ENCODE data around the gene ZNF195.
"Not testable (repeated sequence)": the region's sequence is repeated elsewhere in the genome, so short reads cannot be mapped to it uniquely, and the experiment has no call there.

ZNF195 gene

GRCh38 chr11:3338569-3339339 is 40.2 kb downstream of the ZNF195 start:
- Histone ChIP-seq H3K27me3 (ENCODE audit: control insufficient read depth in 5 of 5, insufficient read depth in 4 of 5, low read length in 5 of 5) (peaks cover 0 to 18% (median 4%) of the 10 kb centered on the region in 5 donors), H3K9ac (ENCODE audit: low read length in 5 of 5) (no peak overlapping the region), H3K4me1 (ENCODE audit: control insufficient read depth in 5 of 5, insufficient read depth in 5 of 5, low read length in 5 of 5) (no peaks in the 10 kb centered on the region), H3K9me3 (ENCODE audit: control insufficient read depth in 5 of 5, low read length in 5 of 5) (no peaks in the 10 kb centered on the region), H3K27ac (ENCODE audit: low read depth, low read length) (no peak overlapping the region), H3K4me3 (ENCODE audit: low read depth in 1 of 5, low read length in 5 of 5) (no peak overlapping the region), H3K36me3 (ENCODE audit: control insufficient read depth in 5 of 5, insufficient read depth in 5 of 5, low read length in 5 of 5) (no peaks in the 10 kb centered on the region)

GRCh38 chr11:3336420-3336819 is 42.5 kb downstream of the ZNF195 start:
- H3K36me3 ChIP-seq (ENCODE audit: control insufficient read depth in 5 of 5, insufficient read depth in 5 of 5, low read length in 5 of 5); H3K4me1 ChIP-seq (ENCODE audit: control insufficient read depth in 5 of 5, insufficient read depth in 5 of 5, low read length in 5 of 5); H3K27ac ChIP-seq (ENCODE audit: low read depth, low read length); H3K9ac ChIP-seq (ENCODE audit: low read length in 5 of 5); H3K9me3 ChIP-seq (ENCODE audit: control insufficient read depth in 5 of 5, low read length in 5 of 5); H3K4me3 ChIP-seq (ENCODE audit: low read depth in 1 of 5, low read length in 5 of 5): not testable (repeated sequence)
- H3K27me3 ChIP-seq (ENCODE audit: control insufficient read depth in 5 of 5, insufficient read depth in 4 of 5, low read length in 5 of 5): peaks cover 0 to 13% (median 4%) of the 10 kb centered on the region in 5 donors

GRCh38 chr11:3333157-3333556 is 45.8 kb downstream of the ZNF195 start:
- H3K9ac ChIP-seq (ENCODE audit: low read length in 5 of 5); H3K9me3 ChIP-seq (ENCODE audit: control insufficient read depth in 5 of 5, low read length in 5 of 5); H3K4me1 ChIP-seq (ENCODE audit: control insufficient read depth in 5 of 5, insufficient read depth in 5 of 5, low read length in 5 of 5); H3K27ac ChIP-seq (ENCODE audit: low read depth, low read length); H3K27me3 ChIP-seq (ENCODE audit: control insufficient read depth in 5 of 5, insufficient read depth in 4 of 5, low read length in 5 of 5); H3K4me3 ChIP-seq (ENCODE audit: low read depth in 1 of 5, low read length in 5 of 5); H3K36me3 ChIP-seq (ENCODE audit: control insufficient read depth in 5 of 5, insufficient read depth in 5 of 5, low read length in 5 of 5): not testable (repeated sequence)

GRCh38 chr11:3331078-3331477 is 47.9 kb downstream of the ZNF195 start:
- H3K36me3 ChIP-seq (ENCODE audit: control insufficient read depth in 5 of 5, insufficient read depth in 5 of 5, low read length in 5 of 5); H3K9ac ChIP-seq (ENCODE audit: low read length in 5 of 5); H3K27me3 ChIP-seq (ENCODE audit: control insufficient read depth in 5 of 5, insufficient read depth in 4 of 5, low read length in 5 of 5): not testable (repeated sequence)

GRCh38 chr11:3330064-3330463 is 48.9 kb downstream of the ZNF195 start:
- H3K27ac ChIP-seq (ENCODE audit: low read depth, low read length); H3K4me1 ChIP-seq (ENCODE audit: control insufficient read depth in 5 of 5, insufficient read depth in 5 of 5, low read length in 5 of 5); H3K27me3 ChIP-seq (ENCODE audit: control insufficient read depth in 5 of 5, insufficient read depth in 4 of 5, low read length in 5 of 5); H3K9ac ChIP-seq (ENCODE audit: low read length in 5 of 5); H3K36me3 ChIP-seq (ENCODE audit: control insufficient read depth in 5 of 5, insufficient read depth in 5 of 5, low read length in 5 of 5); H3K4me3 ChIP-seq (ENCODE audit: low read depth in 1 of 5, low read length in 5 of 5); H3K9me3 ChIP-seq (ENCODE audit: control insufficient read depth in 5 of 5, low read length in 5 of 5): not testable (repeated sequence)

More at GRCh38 chr11:3331078-3331477, 47.9 kb downstream of the ZNF195 start:
- not testable (repeated sequence) for H3K27ac ChIP-seq (ENCODE audit: low read depth, low read length); H3K9me3 ChIP-seq (ENCODE audit: control insufficient read depth in 5 of 5, low read length in 5 of 5); H3K4me3 ChIP-seq (ENCODE audit: low read depth in 1 of 5, low read length in 5 of 5); H3K4me1 ChIP-seq (ENCODE audit: control insufficient read depth in 5 of 5, insufficient read depth in 5 of 5, low read length in 5 of 5)

- not testable (repeated sequence) for H3K4me1 ChIP-seq (ENCODE audit: control insufficient read depth in 5 of 5, insufficient read depth in 5 of 5, low read length in 5 of 5); H3K9ac ChIP-seq (ENCODE audit: low read length in 5 of 5); H3K9me3 ChIP-seq (ENCODE audit: control insufficient read depth in 5 of 5, low read length in 5 of 5); H3K27ac ChIP-seq (ENCODE audit: low read depth, low read length); H3K27me3 ChIP-seq (ENCODE audit: control insufficient read depth in 5 of 5, insufficient read depth in 4 of 5, low read length in 5 of 5); H3K36me3 ChIP-seq (ENCODE audit: control insufficient read depth in 5 of 5, insufficient read depth in 5 of 5, low read length in 5 of 5); H3K4me3 ChIP-seq (ENCODE audit: low read depth in 1 of 5, low read length in 5 of 5)
Observed at GRCh38 chr11:3328503-3328902, 50.4 kb downstream of the ZNF195 start.

DNA sequence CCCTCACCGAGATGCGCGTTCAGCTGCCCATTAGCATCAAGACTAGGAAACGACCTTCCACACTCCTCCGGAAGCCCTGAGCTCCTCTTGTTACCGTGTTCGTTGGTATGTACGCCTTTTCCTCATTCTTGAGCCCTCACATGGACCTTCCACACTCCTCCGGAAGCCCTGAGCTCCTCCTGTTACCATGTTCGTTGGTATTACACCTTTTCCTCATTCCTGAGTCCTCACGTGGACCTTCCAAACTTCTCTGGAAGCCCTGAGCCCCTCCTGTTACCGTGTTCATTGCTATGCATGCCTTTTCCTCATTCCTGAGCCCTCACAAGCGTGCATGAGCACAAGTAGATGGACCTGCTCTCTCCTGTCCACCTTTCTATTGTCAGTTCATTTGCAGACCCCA is 52.5 kb downstream of the ZNF195 start:
- H3K27me3 ChIP-seq (ENCODE audit: control insufficient read depth in 5 of 5, insufficient read depth in 4 of 5, low read length in 5 of 5); H3K36me3 ChIP-seq (ENCODE audit: control insufficient read depth in 5 of 5, insufficient read depth in 5 of 5, low read length in 5 of 5); H3K4me3 ChIP-seq (ENCODE audit: low read depth in 1 of 5, low read length in 5 of 5); H3K9ac ChIP-seq (ENCODE audit: low read length in 5 of 5); H3K27ac ChIP-seq (ENCODE audit: low read depth, low read length); H3K9me3 ChIP-seq (ENCODE audit: control insufficient read depth in 5 of 5, low read length in 5 of 5); H3K4me1 ChIP-seq (ENCODE audit: control insufficient read depth in 5 of 5, insufficient read depth in 5 of 5, low read length in 5 of 5): not testable (repeated sequence)

DNA sequence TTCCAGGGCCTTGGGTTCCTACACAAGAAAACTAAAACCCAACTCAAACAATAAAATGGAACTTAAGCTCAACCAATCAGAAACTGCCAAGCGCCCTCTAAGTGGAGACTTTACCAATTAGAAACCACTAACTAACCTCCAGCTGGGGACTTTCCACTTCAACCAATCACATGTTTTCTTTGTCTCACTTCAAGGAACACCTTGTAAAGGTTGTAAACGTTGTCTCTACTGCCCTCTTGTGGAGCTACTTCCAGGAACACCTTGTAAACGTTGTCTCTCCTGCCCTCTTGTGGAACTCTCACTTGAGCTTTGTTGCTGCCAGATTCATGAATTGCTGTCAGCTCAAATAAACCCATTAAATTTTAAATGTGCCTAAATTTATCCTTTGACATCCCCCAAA is 54.2 kb downstream of the ZNF195 start:
- H3K9ac ChIP-seq (ENCODE audit: low read length in 5 of 5); H3K9me3 ChIP-seq (ENCODE audit: control insufficient read depth in 5 of 5, low read length in 5 of 5); H3K4me3 ChIP-seq (ENCODE audit: low read depth in 1 of 5, low read length in 5 of 5); H3K36me3 ChIP-seq (ENCODE audit: control insufficient read depth in 5 of 5, insufficient read depth in 5 of 5, low read length in 5 of 5); H3K27ac ChIP-seq (ENCODE audit: low read depth, low read length); H3K27me3 ChIP-seq (ENCODE audit: control insufficient read depth in 5 of 5, insufficient read depth in 4 of 5, low read length in 5 of 5); H3K4me1 ChIP-seq (ENCODE audit: control insufficient read depth in 5 of 5, insufficient read depth in 5 of 5, low read length in 5 of 5): not testable (repeated sequence)

Data from subcutaneous abdominal adipose tissue (tissue), 5 donors.